GM23248 (cell line): ENCODE measurements around the gene CDH16.

Source experiments
- EZH2 ChIP-seq: fragments of 200-600 bp; sonication (generic); IDR thresholded peaks from 2 replicates; pipeline ENCODE4 v1.6.1; 2018; ENCODE audit warnings: antibody characterized with exemption, mild to moderate bottlenecking; ENCODE audit not compliant: insufficient read depth, poor library complexity, severe bottlenecking
- EZH2phosphoT487 ChIP-seq: fragments of 200-600 bp; sonication (generic); IDR thresholded peaks from 2 replicates; pipeline ENCODE4 v1.6.1; 2018; ENCODE audit warnings: antibody characterized with exemption, moderate library complexity, mild to moderate bottlenecking, low read depth; ENCODE audit not compliant: insufficient read depth

DNA sequence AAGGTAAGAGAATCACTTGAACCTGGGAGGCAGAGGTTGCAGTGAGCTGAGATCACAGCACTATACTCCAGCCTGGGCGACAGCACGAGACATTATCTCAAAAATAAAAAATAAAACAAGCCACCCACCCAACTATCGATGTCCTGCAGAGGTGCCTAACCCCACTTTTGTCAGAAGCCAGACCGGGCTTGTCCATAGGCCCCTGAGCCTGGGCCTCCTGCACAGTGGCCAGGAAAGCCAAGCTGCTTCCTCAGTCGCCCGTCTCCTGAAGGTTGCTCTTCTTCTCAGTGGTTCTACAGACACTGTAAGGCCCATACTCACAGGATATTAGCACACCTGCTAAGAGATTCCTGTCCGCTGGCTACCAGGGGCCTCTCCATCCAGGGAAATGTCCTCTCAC lies 27.9 kb upstream of the CDH16 start:
- TF ChIP-seq EZH2phosphoT487 = no peak
- no peak for TF ChIP-seq EZH2
